HG03064 (cell line): ENCODE data around the gene SUCLA2.
"Not testable (repeated sequence)": the region's sequence is repeated elsewhere in the genome, so short reads cannot be mapped to it uniquely, and the experiment has no call there.

Source experiments
- ATAC-seq: cut with Tn5 transposase; IDR thresholded peaks from one replicate; pipeline ENCODE4 v1.9.1; 2021; ENCODE audit warnings: low read depth; ENCODE audit not compliant: unreplicated experiment

SUCLA2 gene

DNA sequence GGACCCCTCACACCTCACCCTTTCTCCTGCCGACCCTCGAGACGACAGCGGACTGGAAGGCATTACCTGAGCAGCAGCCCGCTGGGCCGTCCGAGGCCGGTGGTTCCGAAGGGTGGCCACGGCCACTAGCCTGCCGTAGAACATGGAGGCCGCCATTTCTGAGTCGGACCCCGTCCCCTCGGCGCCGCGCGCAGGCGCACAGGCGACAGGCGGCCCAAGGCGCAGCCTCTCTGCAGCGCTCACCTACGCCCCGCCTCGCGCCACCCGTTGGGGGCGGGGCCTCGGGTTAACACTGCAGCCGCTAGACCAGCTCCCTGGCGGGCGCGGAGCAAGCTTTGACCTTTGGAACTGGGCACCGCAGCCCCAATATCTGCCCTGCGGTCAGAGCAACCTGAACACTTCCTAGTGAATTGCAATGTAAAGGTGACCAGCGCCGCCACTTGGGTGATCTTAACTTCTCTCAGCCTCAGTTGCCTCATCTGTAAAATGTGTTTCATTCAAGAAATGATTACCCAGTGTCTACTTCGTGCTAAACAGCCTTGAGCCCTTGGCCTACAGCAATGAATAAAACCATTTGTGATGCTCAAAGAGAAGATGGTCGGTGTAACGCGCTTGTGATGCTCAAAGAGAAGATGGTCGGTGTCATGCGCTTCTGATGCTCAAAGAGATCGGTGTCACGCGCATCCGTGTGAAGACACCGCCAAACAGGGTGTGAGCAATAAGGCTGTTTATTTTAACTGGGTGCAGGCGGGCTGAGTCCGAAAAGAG lies at the start of gene SUCLA2:
Gene SUCLA2, minus strand, starts transcription at position 160 of the 768 bp plus-strand sequence. Its CDS starts 4 bp downstream, at position 156.
- ATAC-seq = peak; percentile 97

DNA sequence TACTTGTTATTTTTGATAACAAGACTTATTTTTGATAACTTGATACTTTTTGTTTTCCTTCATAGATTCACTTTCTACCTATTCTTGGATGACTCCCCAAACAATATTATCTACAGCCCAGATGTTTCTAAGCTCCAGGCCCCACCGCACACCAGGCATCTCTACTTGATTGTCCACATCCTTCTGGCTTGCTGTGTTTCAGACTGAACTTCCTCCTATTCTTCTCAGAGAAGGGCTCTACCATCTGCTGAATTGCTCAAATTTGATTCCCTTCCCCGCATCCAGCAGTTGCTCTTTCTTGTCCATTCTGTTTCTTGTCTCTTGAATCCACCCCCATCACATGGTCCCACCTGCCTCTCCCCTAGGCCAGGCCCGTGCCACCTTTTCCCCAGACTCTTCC lies 49.5 kb upstream of the SUCLA2 start:
- ATAC-seq = no peak

DNA sequence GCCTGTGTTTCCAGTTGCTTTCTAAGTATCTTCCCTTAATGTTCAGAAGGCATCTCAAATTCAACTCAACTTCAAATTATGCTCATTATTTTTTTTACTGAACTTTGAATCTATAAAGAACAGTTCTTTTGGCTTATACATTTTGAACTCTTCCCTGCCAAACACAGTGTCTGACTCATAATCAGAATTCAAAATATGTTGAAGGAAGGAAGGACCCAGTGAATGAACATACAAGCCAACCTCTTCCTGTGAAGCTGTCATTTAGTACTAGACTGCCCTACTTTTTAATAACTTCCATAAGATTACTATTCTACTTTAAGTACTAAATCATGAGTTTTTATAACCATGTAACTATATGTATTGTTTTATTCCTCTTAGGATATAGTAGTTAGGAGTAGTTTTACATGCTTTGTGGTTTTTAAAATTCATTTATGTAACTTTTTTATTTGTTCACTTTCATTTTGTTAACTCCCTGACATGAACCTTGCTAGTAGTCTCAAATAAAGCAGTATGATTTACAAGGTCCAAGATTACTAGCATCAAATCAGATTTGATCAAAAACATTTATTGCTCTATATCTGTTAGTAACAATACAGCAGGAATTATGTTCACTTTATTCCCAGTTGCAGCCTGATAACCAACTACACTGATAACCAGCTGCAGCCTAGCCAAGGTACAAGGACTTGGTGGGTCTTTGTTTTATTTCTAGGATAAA lies 42.9 kb upstream of the SUCLA2 start:
- ATAC-seq = peak; percentile 62

DNA sequence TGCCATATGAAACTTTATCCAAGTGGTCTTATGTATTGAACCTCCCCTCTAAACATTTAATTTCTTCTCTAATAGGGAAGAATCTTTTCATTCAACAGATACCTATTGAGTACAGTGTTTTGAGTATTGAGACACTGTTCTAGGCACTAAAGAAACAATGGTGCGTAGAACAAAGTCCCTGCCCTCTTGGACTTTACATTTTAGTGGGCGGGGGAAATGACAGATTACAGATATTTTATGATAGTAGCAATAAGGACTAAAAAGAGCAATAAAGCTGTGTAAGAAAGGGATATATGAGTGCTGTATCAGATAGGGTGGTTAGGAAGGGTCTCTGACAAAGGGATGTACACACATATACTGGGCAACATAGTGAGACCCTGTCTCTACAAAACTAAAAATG lies 41.8 kb upstream of the SUCLA2 start:
- no peak for ATAC-seq

DNA sequence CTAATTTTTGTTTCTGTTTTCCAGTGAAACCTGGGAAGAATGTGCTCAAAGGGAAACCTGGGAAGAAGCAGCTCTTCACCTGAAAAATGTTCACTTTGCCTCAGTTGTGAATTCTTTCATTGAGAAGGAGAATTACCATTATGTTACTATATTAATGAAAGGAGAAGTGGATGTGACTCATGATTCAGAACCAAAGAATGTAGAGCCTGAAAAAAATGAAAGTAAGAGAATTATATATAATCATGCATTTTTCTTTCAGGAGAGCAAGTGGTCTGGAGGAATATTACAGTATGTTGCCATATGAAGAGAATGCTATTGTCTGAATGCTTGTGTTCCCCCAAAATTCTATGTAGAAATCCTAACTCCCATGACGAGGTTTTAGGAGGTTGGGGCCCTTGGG lies 39.8 kb upstream of the SUCLA2 start:
- ATAC-seq = no peak

DNA sequence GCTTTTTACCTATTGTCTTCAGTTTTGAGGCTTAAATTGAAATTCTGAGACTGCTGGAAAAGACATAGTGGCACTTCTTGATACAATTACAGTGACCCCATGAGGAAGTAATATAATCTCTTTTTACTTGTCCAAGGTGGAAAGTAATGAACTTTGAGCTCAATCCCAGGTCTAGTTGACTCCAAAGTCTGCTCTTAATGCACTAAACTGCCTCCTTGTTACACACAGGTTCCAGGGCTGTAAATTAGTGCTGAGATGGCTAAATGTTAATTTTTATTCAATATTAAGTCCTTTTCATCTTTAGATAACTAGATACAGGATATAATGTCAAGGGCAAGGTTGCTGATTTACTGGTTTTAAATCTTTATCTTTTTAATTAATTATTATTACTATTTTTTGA lies 39.0 kb upstream of the SUCLA2 start:
- ATAC-seq = no peak

DNA sequence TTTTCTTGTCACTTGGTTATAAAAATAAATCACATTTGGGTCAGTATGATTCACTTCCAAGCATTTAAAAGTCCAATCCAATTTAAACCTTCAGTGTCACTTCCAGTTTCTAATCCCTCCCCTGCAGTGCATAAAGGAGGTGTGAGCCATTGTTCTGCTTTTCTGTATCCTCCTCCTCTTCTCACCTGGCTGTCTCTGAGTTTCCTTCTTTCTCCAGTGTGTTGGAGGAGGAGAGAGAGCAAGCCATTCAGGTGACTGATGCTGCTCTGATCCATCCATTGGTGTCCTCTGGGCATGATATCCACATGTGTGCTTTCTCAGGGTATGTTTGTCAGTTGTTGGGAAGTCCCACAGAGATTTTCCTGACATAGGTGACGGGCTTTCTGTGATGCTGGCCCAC lies 37.7 kb upstream of the SUCLA2 start:
- ATAC-seq = no peak

DNA sequence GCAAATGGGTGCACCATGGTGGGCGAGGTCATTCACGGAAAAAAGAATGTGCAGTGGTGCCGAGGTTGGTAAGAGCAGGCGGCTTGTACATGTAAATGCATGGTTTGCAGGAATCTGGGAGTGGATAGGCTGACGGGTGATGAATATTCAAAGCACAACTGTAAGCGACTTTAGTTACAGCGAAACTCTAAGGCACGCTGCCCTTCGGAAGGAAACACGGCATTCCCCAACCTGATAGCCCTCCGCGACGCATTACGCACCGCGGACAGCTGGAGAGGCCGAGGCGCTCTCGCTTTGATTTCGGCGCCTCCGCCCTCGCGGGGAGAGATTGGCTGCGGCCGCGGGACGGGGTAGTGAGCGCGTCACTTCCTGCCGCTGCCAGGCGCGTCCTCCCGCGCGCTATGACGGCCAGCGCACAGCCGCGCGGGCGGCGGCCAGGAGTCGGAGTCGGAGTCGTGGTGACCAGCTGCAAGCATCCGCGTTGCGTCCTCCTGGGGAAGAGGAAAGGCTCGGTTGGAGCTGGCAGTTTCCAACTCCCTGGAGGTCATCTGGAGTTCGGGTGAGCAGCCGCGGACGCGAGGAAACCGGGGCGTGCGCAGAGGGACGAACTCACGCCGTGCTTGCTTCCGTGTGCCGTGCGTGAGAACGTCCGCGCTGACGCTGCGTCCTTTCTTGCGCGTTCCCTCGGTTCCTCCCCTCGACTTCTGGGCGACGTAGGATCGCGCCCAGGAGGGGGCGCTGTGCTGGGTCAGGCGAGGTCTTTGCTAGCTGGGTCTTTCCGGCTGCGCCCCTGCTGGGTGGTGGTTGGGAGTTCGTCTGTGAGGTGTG lies 36.5 kb upstream of the SUCLA2 start, which contains the start of gene NUDT15:
Gene NUDT15, plus strand, starts transcription at position 381 of the 828 bp plus-strand sequence. Its CDS starts 21 bp downstream, at position 402.
- peak; percentile 94 for ATAC-seq

DNA sequence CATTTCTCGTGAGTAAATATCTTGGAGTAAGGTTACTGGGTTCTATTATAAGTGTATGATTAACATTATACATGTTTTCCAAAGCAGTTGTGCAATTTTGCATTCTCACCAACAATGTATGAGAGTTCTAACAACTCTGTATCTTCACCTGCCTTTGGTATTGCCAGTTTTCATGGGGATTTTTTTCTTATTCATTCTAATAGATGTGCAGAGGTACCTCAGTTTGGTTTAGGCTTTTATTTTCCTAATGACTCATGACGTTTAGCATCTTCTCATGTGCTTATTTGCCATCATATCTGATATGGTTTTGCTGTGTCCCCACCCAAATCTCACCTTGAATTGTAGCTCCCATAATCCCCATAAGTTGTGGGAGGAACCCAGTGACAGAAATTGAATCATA lies 28.8 kb upstream of the SUCLA2 start:
- no peak for ATAC-seq

DNA sequence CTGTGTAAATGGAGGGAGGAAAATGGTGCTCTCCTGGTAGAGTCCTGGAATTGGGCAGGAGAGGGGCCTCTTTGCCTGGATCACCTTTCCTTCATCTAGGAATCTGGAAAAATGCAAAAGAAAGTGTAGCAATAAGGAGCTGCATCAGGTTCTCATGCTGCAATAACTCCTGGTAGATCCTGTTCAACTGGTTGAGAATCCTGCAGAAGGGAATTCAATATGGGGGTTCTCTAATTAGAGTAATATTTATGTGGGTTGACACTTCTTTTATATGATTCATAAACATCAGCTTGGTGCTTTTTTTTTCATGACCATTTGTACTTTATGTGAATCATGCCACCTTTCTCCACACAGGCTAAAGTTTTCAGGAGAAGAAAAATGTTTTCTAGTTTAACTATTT lies 27.0 kb upstream of the SUCLA2 start:
- no peak for ATAC-seq

DNA sequence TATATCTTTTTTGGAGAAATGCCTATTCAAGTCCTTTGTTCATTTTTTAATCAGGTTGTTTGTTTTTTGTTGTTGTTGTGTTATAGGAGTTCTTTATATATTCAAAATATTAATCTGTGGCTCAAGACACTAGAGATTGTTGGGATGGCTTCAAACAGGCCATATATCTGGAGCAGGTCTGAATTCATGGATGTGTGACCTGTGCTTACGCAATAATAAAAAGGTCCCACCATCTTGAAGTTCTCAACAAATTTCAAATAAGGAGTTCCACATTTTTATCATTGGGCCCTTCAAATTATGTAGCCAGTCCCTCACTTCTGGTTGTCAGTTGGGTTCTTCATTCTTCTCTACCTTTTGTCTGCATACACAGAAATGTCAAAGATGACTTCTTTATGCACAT lies 18.7 kb upstream of the SUCLA2 start:
- no peak for ATAC-seq

DNA sequence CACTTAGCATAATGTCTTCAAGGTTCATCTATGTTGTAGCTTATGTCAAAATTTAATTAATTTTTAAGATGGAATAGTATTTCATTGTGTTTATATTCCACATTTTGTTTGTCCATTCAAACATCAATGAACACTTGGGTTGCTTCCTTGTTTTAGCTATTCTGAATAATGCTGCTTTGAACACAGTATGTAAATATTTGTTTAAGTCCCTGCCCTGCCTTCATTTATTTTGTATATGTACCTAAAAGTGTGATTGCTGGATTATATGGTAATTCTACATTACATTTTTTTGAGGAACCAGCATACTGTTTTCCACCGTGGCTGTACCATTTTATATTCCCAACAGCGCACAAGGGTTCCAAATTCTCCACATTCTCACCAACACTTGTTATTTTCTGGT lies 17.6 kb upstream of the SUCLA2 start:
- no peak for ATAC-seq

DNA sequence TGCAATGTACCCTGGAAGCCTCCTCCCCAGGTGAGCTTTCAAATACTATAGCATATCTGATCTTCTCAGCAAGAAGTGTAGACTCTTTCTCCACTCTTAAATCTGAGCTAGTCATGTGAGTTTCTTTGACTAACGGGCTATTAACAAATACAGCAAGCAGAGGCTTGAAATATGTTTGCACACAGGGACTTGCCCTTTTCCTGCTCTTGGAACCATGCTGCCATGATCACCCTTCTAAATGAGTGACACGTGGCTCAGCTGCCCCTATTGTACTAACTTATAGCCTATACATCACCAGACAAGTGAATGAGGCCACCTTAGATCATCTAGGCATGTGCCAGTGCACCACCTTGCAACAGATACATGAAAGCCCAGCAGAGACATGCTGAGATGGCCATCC lies 13.3 kb upstream of the SUCLA2 start:
- ATAC-seq = no peak

DNA sequence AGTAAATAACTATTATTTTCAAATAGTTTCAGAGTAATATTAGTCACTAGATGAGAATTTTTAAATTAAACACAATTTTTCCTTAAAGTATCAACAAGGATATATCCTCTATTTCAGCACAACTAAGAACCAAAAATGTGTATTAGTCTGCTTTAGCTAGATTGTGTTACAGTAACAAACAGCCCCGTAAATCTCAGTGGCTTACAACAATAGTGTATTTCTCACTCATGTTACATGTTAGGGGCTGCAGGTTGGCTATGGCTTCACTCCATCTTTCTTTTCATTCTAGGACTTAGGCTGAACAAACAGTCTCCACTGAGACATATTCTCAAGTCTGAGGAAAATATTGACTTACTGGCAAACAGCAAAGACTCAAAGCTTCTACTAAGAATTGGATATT lies 11.6 kb upstream of the SUCLA2 start:
- ATAC-seq = no peak

DNA sequence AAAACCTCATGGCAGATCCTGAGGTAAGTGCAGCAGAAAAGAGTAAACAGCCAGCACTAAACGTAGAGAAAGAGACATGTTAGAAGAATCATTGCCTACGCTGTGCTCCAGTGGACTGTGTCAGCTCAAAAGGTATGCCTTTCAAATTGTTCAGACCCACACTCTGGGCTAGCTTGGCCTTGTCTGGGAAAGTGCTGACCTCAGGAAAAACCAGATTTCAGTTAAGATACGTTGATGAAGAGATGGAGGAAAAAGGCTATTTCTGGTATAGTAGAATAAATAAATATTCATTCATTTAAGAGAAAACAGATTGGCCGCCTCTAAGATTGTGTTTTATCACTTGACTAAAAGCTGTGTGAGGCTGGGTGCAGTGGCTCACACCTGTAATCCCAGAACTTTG lies 9.6 kb upstream of the SUCLA2 start:
- no peak for ATAC-seq

DNA sequence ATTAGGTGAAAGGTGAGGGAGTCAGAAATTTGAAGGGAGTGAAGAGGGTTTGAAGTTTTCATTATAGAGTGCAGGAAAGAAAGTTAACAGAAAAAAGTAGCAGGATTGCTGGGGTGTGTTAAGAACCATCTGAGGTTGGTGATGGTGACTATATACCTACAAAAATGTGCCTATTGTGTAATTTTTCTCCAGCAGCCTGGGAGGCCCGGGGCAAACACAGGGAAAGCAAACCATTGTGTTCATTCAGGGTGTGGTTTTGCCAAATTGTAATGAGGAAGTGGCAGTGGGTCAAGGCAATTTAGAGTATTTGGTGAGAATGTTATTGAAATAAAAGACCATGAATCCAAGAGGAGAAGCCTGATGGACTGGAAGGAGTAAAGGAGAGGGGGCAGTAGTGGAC lies 8.2 kb upstream of the SUCLA2 start:
- no peak for ATAC-seq

DNA sequence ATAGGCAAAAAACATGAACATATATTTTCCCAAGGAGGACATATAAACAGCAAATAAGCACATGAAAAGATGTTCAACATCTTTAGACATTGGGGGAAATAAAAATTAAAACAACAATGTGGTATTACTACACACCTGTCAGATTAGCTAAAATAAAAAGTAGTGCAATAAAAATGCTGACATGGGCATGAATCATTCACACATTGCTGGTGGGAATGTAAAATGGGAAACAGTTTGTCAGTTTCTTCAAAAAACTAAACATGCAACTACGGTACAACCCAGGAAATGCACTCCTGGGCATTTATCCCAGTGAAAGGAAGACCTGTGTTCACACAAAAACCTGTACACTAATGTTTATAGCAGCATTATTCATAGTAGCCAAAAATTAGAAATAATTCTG lies 5.3 kb upstream of the SUCLA2 start:
- ATAC-seq = no peak

DNA sequence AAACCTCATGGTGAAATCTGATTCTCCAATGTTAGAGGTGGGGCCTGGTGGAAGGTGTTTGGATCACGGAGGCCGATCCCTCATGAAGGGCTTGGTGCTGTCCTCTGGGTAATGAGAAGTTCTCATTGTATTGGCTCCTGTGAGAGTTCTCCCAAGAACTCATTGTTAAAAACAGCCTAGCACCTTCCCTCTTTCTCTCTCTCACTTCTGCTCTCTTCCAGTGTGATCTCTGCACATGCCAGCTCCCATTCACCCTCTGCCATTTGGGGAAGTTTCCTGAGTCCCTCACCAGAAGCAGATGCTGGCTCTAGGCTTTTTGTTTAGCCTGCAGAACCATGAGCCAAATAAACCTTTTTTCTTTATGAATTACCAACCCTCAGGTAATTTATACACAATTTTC lies 3.1 kb upstream of the SUCLA2 start:
- no peak for ATAC-seq

DNA sequence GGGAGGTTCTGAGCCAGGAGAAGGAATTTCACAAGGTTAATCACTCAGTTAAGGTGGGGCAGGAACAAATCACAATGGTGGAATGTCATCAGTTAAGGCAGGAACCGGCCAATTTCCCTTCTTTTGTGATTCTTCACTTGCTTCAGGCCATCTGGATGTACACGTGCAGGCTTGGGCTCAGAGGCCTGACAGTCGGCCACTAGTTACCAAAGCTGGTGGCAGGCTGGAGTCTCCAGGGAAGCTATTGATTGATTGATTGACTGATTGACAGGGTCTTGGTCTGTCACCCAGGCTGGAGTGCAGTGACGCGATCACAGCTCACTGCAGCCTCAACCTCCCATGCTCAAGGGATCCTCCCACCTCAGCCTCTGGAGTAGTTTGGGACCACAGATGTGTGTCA lies 926 bp upstream of the SUCLA2 start:
- ATAC-seq = not testable (repeated sequence)

DNA sequence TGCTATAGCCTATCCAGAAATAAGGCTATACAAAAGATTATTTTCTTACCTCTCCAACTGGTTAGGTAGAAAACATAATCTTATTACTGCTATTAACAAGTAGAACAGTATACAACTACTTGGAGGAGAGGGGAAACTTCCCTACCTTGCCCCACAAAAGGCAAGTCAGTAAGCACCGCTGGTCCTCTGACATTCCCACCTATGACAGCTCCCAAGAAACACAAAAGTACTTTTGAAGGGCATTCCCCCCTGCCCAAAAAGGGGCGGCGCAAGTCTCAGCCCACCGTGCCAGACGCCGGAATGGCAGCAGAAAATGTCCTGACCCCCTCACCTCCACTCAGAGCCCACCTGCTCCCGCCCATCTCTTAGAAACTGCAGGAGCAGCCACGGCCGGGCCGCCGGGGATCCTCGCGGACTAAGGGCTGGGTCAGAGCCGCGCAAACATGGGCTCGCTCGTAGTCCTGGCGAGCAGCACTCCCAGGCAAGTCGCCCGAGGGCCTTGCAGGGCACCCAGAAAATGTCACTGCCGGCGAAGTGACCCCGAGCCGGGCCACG lies 437 bp downstream of the SUCLA2 start:
- peak; percentile 38 for ATAC-seq

DNA sequence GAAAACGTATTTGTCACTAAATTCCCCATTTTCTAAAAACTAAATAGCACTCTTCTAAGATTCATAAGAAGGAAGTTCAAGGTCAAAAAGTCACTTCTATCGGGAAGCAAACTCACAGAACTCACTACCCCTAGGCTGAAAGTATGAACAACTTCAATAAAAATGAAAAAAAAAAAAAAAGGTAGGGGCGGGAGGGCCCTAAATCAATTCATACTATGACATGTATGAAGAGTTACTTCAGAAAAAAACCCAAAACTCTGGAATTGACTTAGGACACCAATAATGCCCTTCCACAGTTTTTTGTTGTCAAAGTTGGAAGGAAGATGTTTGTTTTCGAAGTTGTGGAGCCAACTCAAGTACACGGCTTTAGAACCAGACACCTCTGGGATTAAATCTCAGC lies 1.1 kb downstream of the SUCLA2 start:
- ATAC-seq = no peak
